ENCODE results near the gene AKAP7. TPM values are rescaled to one million over a fixed set of nuclear protein-coding genes. Genes with fewer than 3 reads are reported as not detected.

The AKAP7 gene
- total RNA-seq, 1 experiment from 2014 or later = 12.8 TPM

DNA sequence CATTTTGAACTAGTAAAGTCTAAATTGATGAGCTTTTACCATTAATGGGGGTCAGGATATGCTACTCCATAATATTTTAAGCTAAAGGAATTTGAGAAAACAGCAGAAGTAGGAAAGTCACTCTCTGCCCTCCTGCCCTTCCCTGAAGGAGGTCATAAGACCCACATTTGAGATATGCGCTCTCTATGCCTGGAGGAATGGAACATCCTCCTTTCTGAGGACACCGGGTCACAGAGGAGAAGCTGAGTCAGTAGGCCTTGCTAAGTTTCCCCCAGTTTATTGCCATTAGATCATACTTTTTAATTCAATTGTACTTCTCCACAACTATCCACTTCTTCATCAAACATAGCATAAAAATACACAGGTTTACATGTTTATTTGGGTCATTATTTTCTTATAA lies 40.3 kb downstream of the AKAP7 start:
- in situ Hi-C loops (cut with HindIII; ENCODE audit: low pct_unique_long_range_greater_than_20kb, low sequenced_read_pairs) = no loop called here
- no peak for DNase-seq (ENCODE audit: low read depth)

DNA sequence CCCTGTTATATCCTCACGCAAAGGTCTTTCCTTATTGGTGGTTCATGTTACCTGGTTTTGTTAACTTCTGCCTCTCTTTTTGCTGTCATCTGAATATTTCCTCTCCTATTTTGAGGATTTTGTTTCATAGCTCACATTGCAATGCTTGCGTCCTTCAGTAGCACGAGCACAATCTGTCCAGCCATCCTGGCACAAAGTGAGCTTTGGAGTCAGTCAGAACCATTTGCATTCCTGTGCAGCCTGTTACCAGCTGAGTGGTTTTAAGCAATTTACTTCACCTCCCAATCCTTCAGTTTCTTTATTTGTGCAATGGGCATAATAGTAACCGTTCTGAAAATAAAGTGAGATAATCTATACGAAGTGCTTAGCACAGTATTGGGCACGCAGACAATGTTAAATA lies 42.7 kb downstream of the AKAP7 start:
- in situ Hi-C loops (cut with HindIII; ENCODE audit: low pct_unique_long_range_greater_than_20kb, low sequenced_read_pairs) = no loop called here
- DNase-seq (ENCODE audit: low read depth) = no peak

DNA sequence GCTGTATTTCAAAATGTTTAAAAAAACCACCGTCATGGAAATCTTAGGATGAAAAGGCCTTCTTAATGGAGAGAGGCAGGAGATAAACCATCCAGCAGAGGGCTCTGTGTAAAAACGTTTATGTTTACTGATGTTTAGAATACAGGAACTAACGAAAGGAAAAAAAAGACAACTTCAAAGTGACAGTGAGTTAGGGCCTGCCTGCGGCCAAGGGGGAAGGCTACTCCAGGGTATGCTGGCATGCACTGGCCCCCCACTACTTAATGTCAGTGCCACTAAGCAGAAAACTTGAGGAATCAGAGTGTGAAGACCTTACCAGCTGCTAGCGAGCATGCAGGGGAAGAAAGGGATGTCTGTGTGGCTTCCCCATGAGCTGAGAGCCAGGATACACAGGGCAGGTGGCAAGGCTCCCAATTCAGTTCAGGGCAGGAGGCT lies 47.7 kb downstream of the AKAP7 start:
- in situ Hi-C loops (cut with HindIII; ENCODE audit: low pct_unique_long_range_greater_than_20kb, low sequenced_read_pairs) = no loop called here
- peak; percentile 49 for DNase-seq (ENCODE audit: low read depth)

DNA sequence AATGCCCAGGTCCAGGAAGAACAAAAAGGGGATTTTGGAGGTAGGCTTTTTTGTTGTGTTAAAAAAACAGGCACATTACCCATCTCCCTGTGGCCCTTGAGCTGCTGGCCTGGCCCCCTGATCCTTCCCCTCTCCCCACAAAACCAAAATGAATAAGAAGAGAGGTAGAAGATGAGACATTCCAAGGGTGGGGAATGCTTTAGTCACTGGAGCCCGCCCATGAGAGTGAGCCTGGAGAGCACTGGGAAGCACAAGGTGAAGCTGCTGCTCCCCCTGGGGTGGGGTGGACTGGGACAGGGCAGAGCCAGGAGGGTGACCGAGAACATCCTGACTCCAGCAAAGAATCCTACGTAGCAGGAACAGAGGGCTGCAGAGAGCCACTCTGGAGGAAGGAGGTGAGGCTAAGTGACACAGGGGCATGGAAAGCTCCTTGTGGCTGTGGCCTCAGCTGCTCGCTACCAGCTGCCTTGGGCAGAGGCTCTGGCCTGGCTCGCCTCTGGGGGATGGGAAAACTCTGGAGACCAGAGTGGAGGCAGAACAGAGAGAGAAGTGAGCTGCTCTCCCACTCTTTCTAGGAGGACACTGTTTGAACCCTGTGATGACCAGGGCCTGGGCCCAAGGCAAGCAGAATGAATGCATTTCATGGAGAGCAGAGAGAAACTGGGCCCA lies 48.3 kb downstream of the AKAP7 start:
- in situ Hi-C loops (cut with HindIII; ENCODE audit: low pct_unique_long_range_greater_than_20kb, low sequenced_read_pairs) = no loop called here
- no peak for DNase-seq (ENCODE audit: low read depth)

DNA sequence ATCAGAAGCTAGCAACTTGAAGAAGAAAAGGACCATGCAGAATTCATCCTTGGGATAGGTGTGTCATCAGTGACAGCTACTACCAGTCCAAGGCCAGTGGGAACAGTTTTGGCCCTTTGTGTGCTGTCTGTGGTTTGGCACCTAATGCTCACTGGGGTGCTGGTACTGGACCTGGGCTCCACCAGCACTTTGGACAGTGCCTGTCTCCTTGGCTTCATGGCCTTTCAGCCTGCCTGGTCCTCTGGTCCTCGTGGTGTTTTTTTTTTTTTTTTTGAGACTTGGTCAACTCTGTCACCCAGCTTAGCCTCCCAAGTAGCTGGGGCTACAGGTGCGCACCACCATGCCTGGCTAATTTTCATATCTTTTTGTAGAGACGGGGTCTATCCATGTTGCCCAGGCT lies 56.3 kb downstream of the AKAP7 start:
- in situ Hi-C loops (cut with HindIII; ENCODE audit: low pct_unique_long_range_greater_than_20kb, low sequenced_read_pairs) = no loop called here

DNA sequence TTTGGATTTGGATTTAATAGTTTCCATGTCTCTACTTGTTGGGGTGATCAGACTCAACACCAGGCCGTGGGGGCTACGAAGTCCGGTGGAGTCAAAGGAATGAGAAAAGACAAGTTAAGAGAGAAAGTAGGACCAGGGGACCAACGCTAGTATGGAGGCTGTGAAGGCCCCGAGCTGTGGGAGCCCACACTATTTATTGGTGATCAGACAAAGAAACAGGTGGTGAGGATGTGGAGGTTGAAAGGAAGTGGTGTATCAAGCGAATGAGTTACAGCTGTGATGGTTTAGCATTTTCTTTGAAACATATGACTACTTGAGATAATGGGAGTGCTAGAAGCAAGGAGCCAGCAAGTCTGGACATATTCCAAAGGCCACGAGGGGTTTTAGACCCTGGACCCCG lies 62.4 kb downstream of the AKAP7 start:
- in situ Hi-C loops (cut with HindIII; ENCODE audit: low pct_unique_long_range_greater_than_20kb, low sequenced_read_pairs) = no loop called here
- DNase-seq (ENCODE audit: low read depth) = no peak

More for the DNA sequence above, 56.3 kb downstream of the AKAP7 start:
- DNase-seq (ENCODE audit: low read depth) = no peak

DNA sequence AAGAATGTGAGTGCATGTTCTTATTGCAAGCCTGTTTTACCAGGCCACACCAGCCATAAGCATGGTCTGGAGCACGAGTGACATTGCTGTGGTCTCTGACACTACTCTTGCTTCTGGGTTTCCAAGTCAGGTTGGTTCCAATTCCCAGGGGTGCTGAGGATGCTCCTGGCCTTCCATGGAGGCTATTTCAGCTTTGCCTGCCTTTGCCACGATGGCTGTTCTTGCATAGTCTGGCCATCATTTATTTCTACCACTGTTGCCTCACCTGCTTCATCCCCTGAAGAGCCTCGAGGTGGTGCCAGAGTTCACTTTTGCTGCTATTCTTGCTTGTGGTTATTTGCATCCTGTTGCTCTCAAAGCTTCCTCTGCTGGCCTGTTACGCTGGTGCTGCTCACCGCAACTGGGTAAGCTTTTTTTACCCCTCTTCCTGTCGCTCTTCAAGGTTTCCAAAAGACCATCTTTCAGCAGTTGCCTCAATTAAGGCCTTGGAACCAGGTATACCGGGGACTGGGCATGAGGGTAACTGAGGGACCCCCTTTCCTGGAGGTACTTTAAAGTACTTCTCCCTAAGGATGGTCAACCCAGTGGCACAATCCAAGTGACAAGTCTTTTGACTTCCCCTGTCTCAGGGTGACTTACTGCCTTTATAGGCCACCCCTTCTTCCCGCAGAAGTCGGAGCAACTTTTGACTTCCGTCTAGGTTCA lies 64.5 kb downstream of the AKAP7 start:
- in situ Hi-C loops (cut with HindIII; ENCODE audit: low pct_unique_long_range_greater_than_20kb, low sequenced_read_pairs) = no loop called here
- peak; percentile 43 for DNase-seq (ENCODE audit: low read depth)

DNA sequence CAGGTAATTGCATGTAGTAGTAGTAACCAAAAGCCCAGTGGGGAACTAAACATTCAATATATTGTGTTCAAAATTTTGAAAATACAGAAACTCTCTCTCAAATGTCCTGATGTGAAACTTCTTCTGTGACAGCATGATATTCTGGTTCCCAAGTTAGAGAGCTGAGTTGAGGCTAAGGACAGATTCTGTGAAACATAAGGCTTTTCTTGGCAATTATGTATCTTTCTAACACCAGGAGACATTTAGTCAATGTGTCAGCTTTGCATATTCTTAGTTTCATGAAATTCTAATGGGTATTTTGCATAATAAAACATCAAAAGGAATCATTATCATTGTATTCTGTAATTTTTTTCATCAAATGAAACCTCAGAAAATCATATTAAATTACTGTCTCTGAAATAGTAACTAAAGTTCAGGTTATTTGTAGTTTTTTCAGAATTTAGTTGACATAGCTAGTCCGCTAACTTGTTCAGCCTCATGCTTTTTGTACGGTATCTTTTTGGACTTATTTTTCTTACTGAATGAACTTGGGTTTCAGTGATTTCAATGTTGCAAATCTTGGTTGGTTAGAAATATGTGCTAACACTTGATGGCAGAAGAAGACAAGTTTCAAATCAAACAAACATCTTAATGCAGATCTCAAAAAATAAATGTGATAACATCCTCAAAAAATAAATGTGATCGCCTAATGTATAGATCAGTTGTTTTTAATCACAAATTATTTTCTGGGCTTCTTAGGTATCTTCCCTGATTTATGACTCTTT lies 70.4 kb downstream of the AKAP7 start:
- in situ Hi-C loops (cut with HindIII; ENCODE audit: low pct_unique_long_range_greater_than_20kb, low sequenced_read_pairs) = no loop called here
- DNase-seq (ENCODE audit: low read depth) = no peak

DNA sequence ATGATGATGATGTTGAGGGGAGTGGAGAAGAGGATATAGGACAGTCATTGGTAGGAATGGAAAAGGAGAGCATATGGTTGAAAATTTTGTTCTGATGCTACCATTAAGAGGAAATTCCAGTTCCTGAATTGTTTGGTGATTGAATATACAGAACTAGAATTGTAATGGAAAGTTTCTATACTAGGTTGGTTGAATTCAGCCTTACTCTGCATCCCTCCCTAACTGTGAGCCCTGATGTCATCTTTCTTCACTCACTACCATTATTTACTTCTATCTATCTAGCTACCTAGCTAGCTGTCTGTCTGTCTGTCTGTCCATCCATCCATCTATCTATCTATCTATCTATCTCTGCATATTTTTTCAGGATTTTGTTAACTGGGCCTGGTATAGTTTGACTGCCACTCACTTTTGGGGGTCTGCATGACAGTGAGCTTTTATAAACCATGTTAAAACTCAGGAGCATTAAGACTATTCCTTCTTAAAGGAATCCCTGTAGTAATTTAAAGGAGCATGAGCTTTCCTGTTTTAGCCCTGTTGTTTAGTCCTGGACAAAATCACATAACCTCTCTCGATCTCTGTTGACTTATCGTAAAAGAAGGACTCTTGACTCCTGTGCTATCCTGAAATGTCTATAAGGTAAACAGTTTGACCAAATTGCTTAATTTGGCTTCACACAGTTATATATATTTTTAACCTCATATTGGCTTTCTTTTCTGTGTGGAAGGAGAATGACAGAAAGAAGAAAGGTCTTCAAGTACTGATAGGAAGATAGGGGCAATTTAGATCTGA lies 71.4 kb downstream of the AKAP7 start:
- in situ Hi-C loops (cut with HindIII; ENCODE audit: low pct_unique_long_range_greater_than_20kb, low sequenced_read_pairs) = no loop called here
- DNase-seq (ENCODE audit: low read depth) = no peak

DNA sequence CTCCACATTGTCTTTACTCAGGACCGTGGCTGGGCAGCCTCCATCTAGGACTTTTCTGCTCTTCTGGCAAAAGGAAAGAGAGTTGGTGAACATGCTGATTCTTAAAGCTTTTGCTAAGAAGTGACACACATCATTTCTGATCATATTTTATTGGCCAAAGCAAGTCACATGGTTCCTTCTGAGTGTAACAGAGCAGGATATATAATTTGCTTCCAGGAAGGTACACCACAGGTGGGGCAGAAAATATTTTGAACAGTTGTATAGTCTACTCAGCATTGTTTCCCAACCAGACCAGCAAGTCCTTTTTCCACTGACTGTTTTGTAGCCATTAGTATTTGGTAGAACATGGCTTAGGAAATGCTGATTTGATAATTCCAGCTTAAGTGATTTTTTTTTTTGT lies 73.5 kb downstream of the AKAP7 start:
- in situ Hi-C loops (cut with HindIII; ENCODE audit: low pct_unique_long_range_greater_than_20kb, low sequenced_read_pairs) = no loop called here
- DNase-seq (ENCODE audit: low read depth) = no peak

DNA sequence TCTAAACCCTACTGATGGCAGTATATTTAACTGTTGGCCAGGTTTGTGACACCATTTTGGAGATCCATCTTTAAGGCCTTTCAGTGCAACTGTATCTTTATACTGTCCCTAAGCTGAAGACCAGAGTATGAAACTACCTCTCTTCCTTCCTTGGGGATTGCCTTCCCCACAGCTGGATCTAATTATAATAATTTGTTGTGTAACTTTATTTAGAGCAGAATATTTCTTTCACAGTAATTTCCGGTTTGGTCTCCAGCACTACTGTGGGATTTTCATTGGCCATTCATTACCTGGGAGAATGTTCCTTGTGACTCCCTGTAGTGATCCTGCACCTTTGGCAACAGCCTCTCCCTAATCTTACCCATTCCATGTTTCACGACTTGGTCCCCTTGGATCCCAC lies 75.2 kb downstream of the AKAP7 start:
- in situ Hi-C loops (cut with HindIII; ENCODE audit: low pct_unique_long_range_greater_than_20kb, low sequenced_read_pairs) = no loop called here
- no peak for DNase-seq (ENCODE audit: low read depth)

DNA sequence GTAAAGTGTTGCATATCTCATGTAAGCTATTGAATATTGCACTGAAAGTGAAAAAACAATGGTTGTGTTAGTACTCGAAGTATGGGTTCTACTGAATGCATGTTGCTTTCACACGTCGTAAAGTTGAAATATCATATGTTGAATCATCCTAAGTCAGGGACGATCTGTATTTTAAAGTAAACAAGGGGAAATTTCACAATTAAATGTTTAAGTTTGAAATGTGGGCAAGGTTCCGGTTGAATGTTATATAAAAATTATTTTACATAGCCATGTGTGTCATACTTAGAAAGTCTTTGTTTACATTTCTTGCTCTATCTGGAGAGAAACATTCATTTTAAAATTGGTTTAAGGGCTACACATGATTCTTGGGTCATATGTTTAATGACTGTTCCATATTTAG lies 76.8 kb downstream of the AKAP7 start:
- DNase-seq (ENCODE audit: low read depth) = no peak
- in situ Hi-C loops (cut with HindIII; ENCODE audit: low pct_unique_long_range_greater_than_20kb, low sequenced_read_pairs) = no loop called here

DNA sequence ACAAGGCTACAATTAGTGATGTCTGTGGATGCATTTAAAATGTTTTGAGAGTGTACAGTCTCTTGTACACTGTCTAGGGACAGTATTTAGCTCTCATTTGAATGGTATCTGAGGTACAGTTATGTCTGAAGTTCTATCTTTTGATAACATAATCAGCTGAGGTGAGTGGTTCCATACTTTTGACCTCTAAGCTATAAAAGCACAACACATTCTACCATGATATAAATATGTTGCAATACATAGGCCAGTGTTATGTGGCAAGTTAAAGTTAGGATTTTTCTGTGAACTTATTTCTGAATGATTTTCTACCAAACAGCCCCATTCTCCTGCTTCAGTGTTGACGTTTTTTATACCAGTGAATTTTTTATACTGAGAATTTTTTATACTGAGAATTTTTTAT lies 77.6 kb downstream of the AKAP7 start:
- no peak for DNase-seq (ENCODE audit: low read depth)
- in situ Hi-C loops (cut with HindIII; ENCODE audit: low pct_unique_long_range_greater_than_20kb, low sequenced_read_pairs) = no loop called here

DNA sequence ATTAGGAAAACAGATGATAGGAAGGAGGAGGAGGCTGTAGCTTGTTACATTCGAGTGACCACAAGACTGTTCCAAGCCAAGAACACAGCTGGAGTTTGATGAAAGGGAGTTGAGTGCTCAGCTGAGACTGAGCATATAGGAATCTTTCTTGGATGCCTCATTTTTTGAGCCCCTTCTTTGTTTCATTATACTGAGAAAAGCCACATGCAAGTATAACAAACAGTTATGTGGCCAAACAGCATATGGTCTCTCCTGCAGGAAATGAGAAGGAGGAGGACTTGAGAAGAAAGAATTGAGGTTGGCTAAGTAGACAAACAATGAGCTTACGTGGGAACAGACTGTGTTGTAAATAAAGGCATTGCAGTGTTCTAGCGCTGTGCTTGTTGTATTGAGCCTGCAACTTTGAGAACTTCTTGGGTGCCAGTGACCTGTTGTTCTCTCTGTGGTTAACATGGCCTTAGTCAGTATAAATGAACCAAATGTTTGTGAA lies 78.3 kb downstream of the AKAP7 start:
- DNase-seq (ENCODE audit: low read depth) = no peak
- in situ Hi-C loops (cut with HindIII; ENCODE audit: low pct_unique_long_range_greater_than_20kb, low sequenced_read_pairs) = no loop called here

DNA sequence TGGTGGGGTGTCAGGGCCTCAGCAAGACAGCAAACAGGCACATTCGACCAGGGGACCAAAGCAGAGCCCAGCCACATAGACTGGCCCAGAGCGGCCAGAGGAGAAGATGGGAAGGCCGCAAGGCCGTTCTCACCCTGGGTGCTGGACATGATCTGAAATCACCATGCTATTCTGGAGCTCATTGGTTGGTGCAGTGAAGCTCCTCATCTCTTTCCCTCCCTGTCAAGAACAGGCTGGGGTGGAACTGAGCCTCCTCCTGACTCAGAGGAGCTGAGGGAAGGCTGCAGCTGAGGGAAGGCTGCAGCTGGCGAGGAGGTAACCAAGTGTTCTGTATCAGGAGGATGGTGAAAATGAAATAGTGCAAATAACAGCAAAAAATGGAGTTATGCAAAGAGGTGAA lies 80.0 kb downstream of the AKAP7 start:
- no peak for DNase-seq (ENCODE audit: low read depth)
- in situ Hi-C loops (cut with HindIII; ENCODE audit: low pct_unique_long_range_greater_than_20kb, low sequenced_read_pairs) = no loop called here

DNA sequence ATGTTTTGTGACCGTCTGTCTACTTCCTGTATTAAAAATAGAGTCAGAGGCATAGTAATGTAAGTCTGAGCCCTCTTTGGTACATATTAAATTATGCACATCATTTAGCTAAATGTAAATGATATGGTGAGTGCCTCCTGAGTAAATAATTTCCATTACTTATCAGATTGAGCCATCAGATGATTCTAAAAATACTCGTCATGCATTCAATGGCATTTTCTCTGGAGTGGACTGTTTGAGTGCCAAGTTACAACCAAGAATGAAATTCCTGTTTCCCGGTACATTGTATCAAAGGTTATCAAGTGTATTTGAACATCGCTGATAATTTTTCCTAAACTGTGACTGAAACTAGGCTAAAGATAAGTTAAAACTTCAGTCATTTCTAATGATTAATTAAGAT lies 81.0 kb downstream of the AKAP7 start:
- in situ Hi-C loops (cut with HindIII; ENCODE audit: low pct_unique_long_range_greater_than_20kb, low sequenced_read_pairs) = no loop called here
- no peak for DNase-seq (ENCODE audit: low read depth)

DNA sequence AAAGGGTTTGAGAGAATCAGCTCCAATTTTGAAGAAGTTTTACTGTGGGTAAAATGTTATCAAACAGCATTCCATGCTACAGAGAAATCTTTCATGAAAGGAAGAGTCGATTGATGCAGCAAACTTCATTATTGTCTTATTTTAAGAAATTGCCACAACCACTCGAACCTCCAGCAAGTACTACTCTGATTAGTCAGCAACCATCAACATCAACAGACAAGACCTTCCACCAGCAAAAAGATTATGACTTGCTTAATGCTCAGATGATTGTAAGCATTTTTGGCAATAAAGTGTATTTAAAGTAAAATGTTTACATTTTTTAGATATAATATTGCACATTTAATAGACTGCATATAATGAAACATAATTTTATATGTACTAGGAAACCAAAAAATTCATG lies 87.5 kb downstream of the AKAP7 start:
- no peak for DNase-seq (ENCODE audit: low read depth)
- in situ Hi-C loops (cut with HindIII; ENCODE audit: low pct_unique_long_range_greater_than_20kb, low sequenced_read_pairs) = no loop called here

DNA sequence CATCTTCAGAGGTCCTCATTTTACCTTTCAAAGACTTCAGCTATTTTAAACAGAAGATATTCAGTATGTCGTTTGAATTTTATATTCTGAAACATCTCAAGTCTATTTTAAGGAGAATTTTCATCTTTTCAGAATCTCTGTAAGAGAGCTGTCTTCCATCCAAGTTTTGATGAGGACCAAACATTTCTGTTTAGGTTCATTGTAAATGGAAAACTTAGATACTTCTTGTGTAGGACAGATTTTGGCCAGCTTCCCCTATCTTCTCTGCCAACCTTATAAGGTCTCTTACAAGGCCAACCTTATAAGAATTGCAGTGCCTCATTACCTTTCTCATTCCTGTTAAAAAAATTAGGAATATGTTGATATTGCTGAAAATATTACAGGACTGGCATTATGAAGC lies 88.1 kb downstream of the AKAP7 start:
- in situ Hi-C loops (cut with HindIII; ENCODE audit: low pct_unique_long_range_greater_than_20kb, low sequenced_read_pairs) = no loop called here
- DNase-seq (ENCODE audit: low read depth) = no peak

DNA sequence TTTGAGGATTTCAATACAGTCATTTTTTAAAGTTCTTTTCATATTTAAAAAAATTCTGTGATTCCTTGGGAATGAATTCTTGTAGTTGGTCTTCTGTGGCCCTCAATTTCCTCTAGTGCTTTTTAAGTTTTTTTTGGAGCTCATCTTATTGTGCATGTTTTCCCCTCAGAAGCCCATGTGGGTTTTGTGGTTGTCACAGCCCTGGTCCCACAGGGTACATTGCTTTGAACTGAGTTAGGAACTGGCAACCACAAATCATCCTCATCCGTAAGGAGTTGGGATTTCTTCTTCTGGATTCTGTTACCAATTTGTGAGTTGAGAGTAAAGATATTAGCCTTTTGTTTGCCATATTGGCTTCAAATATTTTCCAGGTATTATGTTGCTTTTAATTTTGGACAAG lies 89.9 kb downstream of the AKAP7 start:
- in situ Hi-C loops (cut with HindIII; ENCODE audit: low pct_unique_long_range_greater_than_20kb, low sequenced_read_pairs) = no loop called here
- DNase-seq (ENCODE audit: low read depth) = no peak
